ENCODE measurements around the gene COL9A3. TPM values are rescaled to one million over a fixed set of nuclear protein-coding genes. Genes with fewer than 3 reads are reported as not detected.

Gene COL9A3
- total RNA-seq, 1 experiment from 2014 or later = not detected

GRCh38 chr20:62800314-62801259, 16.3 kb upstream of the COL9A3 start:
- peaks cover 34% of the 10 kb centered on the region for H3K36me3 Mint-ChIP-seq (ENCODE audit: insufficient read depth, unreplicated experiment)
- no peak overlapping the region for H3K4me3 Mint-ChIP-seq (ENCODE audit: unreplicated experiment)
- H3K27ac Mint-ChIP-seq (ENCODE audit: low read depth, unreplicated experiment) = no peak overlapping the region
- no peaks in the 10 kb centered on the region for H3K9me3 Mint-ChIP-seq (ENCODE audit: unreplicated experiment)
- TF ChIP-seq, protein P1, sequence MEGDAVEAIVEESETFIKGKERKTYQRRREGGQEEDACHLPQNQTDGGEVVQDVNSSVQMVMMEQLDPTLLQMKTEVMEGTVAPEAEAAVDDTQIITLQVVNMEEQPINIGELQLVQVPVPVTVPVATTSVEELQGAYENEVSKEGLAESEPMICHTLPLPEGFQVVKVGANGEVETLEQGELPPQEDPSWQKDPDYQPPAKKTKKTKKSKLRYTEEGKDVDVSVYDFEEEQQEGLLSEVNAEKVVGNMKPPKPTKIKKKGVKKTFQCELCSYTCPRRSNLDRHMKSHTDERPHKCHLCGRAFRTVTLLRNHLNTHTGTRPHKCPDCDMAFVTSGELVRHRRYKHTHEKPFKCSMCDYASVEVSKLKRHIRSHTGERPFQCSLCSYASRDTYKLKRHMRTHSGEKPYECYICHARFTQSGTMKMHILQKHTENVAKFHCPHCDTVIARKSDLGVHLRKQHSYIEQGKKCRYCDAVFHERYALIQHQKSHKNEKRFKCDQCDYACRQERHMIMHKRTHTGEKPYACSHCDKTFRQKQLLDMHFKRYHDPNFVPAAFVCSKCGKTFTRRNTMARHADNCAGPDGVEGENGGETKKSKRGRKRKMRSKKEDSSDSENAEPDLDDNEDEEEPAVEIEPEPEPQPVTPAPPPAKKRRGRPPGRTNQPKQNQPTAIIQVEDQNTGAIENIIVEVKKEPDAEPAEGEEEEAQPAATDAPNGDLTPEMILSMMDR (IDR thresholded peaks at IDR 0.05; ENCODE audit: unreplicated experiment) = no peak
- intact Hi-C loops (cut with micrococcal nuclease) = no loop called here
- ChIA-PET CTCF (no interaction called here), POLR2A (no interaction called here)
- no peak for DNase-seq (ENCODE audit: unreplicated experiment)
- H3K4me1 Mint-ChIP-seq (ENCODE audit: insufficient read depth, unreplicated experiment) = peaks cover 5% of the 10 kb centered on the region
- no TSS peak for BruUV-seq (replicated peaks)
- H3K27me3 Mint-ChIP-seq (ENCODE audit: insufficient read depth, unreplicated experiment) = no peaks in the 10 kb centered on the region

- no peaks in the 10 kb centered on the region for H3K27me3 Mint-ChIP-seq (ENCODE audit: insufficient read depth, unreplicated experiment)
- H3K27ac Mint-ChIP-seq (ENCODE audit: low read depth, unreplicated experiment) = no peak overlapping the region
- no TSS peak for BruUV-seq (replicated peaks)
- peaks cover 10% of the 10 kb centered on the region for H3K4me1 Mint-ChIP-seq (ENCODE audit: insufficient read depth, unreplicated experiment)
- H3K9me3 Mint-ChIP-seq (ENCODE audit: unreplicated experiment) = no peaks in the 10 kb centered on the region
- DNase-seq (ENCODE audit: unreplicated experiment) = no peak
- H3K4me3 Mint-ChIP-seq (ENCODE audit: unreplicated experiment) = no peak overlapping the region
- peaks cover 34% of the 10 kb centered on the region for H3K36me3 Mint-ChIP-seq (ENCODE audit: insufficient read depth, unreplicated experiment)
- POLR2A ChIA-PET = interaction anchor here (0.7 kb wide), 1 partner anchor 30 kb away, joined by 3 read pairs; no protein-coding TSS in a partner anchor
- intact Hi-C loops (cut with micrococcal nuclease) = no loop called here
- CTCF ChIA-PET = interaction anchor here (0.5 kb wide), 1 partner anchor 172 kb away, joined by 3 read pairs; no protein-coding TSS in a partner anchor
- TF ChIP-seq, protein P1 (IDR thresholded peaks at IDR 0.05; ENCODE audit: unreplicated experiment) = no peak
Measured at GRCh38 chr20:62801284-62802010, 15.4 kb upstream of the COL9A3 start.

DNA sequence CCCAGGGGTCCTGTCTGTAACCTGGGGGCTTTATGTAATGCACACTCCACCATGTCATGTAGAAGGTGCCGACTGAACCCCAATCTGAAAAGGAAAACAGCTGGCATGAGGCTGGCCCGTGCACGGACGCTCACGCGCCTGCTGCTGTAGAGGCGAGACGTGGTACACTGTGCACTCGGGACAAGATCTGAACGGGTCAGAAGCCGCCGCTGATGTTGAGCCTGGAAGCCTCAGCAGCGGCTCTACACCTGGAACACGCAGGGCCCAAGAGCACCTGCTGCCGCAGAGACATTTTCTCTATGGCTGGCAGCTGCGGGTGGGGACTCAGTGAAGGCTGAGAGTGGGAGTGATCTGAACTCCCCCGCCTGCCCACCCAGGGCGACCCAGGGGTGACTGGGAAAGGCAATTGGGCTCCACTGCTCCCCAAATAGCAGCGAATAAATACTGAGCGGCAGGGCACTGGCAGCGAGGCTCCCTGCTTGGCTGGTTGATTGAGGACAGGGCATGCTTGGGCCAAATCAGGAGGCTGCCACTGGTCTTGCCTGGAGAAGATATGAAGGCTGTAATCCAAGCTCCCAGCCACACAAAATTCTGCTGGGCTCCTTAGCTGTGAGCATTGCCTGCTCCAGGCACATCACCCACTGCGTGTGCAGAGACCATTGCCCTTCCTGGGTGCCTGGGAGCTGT, 14.7 kb upstream of the COL9A3 start:
- BruUV-seq (replicated peaks) = no TSS peak
- Mint-ChIP-seq H3K4me3 (ENCODE audit: unreplicated experiment) (no peak overlapping the region), H3K9me3 (ENCODE audit: unreplicated experiment) (no peaks in the 10 kb centered on the region), H3K36me3 (ENCODE audit: insufficient read depth, unreplicated experiment) (peaks cover 34% of the 10 kb centered on the region), H3K27me3 (ENCODE audit: insufficient read depth, unreplicated experiment) (no peaks in the 10 kb centered on the region), H3K27ac (ENCODE audit: low read depth, unreplicated experiment) (no peak overlapping the region), H3K4me1 (ENCODE audit: insufficient read depth, unreplicated experiment) (peaks cover 15% of the 10 kb centered on the region)
- POLR2A ChIA-PET = interaction anchor here (0.7 to 1.4 kb wide), 3 partner anchors 29 to 99 kb away, joined by 3 to 5 read pairs (median 4); no protein-coding TSS in a partner anchor
- TF ChIP-seq, protein P1 (IDR thresholded peaks at IDR 0.05; ENCODE audit: unreplicated experiment) = no peak
- intact Hi-C loops (cut with micrococcal nuclease) = no loop called here
- no peak for DNase-seq (ENCODE audit: unreplicated experiment)
- CTCF ChIA-PET = interaction anchor here (0.5 to 0.6 kb wide), 3 partner anchors 10 to 172 kb away, joined by 3 to 4 read pairs (median 3); no protein-coding TSS in a partner anchor

Measured in MCF 10A (cell line).